MM.1S (cell line): ENCODE data around the gene MON1B.

Experiments
- EZH2 ChIP-seq: fragments of 300-600 bp; sonication (generic); optimal IDR thresholded peaks from 2 replicates; pipeline ENCODE3; 2017; ENCODE audit warnings: low read depth, mild to moderate bottlenecking, antibody characterized with exemption, low read length, mixed read lengths
- EZH2phosphoT487 ChIP-seq: fragments of 300-600 bp; sonication (generic); IDR thresholded peaks from 2 replicates; pipeline ENCODE4 v1.6.1; 2018; ENCODE audit warnings: antibody characterized with exemption, low read length
- TF ChIP-seq, protein P1 (sequence below): fragments of 300-600 bp; sonication (generic); IDR thresholded peaks from 2 replicates; pipeline ENCODE4 v1.5.1; 2016; ENCODE audit warnings: antibody characterized with exemption, low read length, mixed read lengths

GRCh38 chr16:77234611-77235010 is 43.6 kb downstream of the MON1B start:
- TF ChIP-seq, protein P1, sequence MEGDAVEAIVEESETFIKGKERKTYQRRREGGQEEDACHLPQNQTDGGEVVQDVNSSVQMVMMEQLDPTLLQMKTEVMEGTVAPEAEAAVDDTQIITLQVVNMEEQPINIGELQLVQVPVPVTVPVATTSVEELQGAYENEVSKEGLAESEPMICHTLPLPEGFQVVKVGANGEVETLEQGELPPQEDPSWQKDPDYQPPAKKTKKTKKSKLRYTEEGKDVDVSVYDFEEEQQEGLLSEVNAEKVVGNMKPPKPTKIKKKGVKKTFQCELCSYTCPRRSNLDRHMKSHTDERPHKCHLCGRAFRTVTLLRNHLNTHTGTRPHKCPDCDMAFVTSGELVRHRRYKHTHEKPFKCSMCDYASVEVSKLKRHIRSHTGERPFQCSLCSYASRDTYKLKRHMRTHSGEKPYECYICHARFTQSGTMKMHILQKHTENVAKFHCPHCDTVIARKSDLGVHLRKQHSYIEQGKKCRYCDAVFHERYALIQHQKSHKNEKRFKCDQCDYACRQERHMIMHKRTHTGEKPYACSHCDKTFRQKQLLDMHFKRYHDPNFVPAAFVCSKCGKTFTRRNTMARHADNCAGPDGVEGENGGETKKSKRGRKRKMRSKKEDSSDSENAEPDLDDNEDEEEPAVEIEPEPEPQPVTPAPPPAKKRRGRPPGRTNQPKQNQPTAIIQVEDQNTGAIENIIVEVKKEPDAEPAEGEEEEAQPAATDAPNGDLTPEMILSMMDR: no peak
- TF ChIP-seq EZH2phosphoT487: no peak
- no peak for TF ChIP-seq EZH2
